VCaP (cell line): ENCODE data around the gene MYO7B.

Experiments used
- H3K27ac ChIP-seq: fragments of 450-650 bp; 2 replicates; pipeline ENCODE4 v1.5.1; 2017
- TF ChIP-seq, protein P1 (sequence below): fragments of 450-650 bp; conservative IDR thresholded peaks from 2 replicates; pipeline ENCODE4 v1.5.1; 2017; ENCODE audit warnings: mild to moderate bottlenecking, moderate library complexity

The MYO7B gene

DNA sequence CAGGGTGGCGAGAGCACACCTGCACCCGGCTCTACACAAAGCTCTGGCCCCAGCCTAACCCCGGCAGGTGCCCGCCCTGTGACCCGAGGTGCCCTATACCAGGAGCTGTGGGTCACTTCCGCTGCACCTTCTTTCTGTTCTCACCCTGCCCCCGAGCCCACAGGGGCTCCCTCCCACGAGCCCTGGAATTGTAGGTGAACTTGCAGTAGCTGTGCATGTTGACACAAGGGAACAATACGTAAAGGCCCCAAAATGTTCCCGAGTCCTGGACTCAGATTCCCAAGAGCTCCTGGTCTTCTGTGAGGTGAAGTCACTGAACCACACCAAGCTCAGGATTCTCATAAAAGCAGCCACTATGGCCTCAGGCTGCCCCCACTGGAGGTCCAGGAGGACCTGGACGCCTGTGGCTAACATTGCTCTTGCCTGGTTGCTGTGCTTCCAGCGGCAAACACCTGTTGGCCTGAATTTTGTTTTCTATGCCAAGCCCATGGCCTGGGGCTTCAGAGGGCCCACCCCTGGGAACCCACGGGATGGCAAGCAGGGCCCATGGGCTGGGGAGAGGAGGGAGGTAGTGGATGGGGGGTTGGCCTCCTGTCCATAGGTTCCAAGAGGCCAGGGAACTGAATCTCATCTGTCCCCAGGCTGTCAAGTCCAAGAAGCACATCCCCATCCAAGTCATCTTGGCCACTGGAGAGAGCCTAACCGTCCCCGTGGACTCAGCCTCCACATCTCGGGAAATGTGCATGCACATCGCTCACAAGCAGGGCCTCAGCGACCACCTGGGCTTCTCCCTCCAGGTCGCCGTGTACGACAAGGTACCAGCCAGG, 87.3 kb downstream of the MYO7B start:
- TF ChIP-seq, protein P1, sequence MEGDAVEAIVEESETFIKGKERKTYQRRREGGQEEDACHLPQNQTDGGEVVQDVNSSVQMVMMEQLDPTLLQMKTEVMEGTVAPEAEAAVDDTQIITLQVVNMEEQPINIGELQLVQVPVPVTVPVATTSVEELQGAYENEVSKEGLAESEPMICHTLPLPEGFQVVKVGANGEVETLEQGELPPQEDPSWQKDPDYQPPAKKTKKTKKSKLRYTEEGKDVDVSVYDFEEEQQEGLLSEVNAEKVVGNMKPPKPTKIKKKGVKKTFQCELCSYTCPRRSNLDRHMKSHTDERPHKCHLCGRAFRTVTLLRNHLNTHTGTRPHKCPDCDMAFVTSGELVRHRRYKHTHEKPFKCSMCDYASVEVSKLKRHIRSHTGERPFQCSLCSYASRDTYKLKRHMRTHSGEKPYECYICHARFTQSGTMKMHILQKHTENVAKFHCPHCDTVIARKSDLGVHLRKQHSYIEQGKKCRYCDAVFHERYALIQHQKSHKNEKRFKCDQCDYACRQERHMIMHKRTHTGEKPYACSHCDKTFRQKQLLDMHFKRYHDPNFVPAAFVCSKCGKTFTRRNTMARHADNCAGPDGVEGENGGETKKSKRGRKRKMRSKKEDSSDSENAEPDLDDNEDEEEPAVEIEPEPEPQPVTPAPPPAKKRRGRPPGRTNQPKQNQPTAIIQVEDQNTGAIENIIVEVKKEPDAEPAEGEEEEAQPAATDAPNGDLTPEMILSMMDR: no peak
- no peak overlapping the region for H3K27ac ChIP-seq

DNA sequence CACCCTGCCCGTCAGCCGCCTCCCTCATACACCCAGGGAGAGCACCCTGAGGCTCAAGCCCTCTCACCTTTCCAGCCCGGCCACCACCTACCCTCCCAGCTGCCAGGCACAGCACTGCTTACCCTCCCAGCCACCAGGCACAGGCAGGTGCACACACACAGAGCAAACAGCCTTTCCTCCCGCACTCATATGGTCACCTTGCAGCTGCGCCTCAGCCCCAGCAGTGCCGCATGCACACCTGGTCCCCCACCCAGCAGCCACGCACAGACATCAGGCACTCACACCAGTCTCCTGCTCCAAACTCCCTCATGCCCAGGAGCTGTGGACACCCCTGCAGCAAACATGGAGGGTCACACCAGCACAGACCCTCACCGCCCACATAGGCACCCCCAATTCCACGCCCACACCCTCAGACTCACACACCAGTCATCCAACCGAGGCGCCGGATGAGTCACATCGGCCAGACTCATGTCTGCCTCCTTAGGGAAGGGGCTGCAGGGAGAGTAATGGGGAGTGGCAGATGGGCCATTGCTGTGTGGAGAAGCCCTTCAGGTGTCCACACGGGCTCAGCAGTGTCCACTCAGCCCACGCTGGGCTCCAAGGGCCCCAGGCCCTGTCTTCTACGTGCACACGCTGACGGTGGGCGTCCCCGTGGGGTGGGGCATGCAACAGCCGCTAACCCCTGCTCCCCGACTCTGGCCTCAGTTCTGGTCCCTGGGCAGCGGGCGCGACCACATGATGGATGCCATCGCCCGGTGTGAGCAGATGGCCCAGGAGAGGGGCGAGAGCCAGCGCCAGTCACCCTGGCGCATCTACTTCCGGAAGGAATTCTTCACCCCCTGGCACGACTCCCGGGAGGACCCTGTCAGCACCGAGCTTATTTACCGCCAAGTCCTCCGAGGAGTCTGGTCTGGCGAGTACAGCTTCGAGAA, 88.2 kb downstream of the MYO7B start:
- no peak overlapping the region for H3K27ac ChIP-seq
- TF ChIP-seq, protein P1: no peak

DNA sequence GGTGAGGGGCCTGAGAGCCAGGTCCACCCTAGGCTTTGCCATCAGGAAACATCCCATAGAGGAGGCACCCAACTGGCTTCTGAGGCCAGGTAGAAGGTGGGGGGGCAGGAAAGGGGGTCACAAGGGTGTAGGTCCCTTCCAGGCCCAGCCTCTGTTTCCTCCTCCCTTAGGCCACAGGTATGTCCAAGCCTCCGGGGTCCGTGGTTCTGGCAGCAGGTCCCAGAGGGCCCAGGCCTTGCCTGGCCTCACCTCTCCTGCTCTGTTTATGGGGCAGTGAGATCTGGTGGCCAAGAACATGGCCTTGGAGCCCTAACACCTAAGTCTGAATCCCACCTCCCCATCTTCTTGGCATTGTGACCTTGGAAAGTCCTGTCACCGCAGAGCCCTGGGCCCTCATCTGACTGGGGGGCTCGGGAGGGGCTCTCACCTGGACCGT, 88.9 kb downstream of the MYO7B start:
- TF ChIP-seq, protein P1: no peak
- no peak overlapping the region for H3K27ac ChIP-seq

DNA sequence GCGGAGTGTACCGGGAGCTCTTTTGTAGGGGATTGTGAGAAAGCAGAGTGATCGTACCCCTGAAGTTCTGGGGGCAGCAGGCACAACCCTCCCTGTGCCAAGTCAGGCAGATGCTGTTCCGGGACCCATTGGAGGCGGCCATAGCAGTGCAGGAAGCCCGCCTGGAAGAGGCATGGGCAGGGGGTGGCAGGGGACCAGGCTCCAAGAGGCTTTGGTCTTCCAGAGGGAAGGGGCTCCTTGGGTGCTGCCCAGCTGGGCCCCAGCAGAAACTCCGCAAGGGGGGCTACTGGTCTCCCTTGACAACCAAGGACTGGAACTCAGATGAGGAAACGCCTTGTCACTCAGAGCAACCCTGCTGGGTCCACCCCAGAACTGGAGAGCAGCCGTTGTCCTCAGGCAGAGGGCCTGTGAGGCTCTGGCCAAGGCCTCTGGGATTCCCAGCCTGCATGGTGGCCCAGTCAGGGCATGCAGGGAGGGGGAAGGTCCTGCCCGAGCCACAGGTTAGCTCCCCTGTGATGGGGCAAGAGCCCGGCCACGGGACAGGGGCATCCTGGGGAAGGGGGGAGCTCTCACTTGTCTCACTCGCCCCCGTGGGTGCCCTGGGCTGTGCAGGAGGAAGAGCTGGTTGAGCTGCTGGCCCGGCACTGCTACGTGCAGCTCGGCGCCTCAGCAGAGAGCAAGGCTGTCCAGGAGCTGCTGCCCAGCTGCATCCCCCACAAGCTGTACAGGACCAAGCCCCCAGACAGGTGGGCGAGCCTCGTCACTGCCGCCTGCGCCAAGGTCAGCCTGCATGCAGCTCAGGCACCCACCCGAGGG, 89.5 kb downstream of the MYO7B start:
- H3K27ac ChIP-seq: no peak overlapping the region

DNA sequence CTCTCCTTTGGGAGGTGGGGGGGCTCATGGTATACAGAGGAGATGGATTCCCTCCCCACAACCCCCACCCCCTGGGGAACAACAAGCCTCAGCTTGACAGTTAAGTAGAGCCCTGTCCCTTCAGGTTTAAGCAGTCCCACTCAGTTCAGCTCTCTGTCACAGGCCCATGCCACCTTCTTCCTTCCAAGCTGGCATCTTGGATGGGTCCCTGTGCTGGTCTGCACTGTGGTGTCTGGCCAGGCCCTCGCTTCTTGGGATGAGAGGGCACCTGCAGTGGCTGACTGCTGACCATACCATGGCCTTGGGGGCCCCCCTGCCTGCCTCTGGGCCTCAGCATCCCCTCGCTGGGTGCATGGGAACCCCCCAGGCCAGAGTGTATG, 90.1 kb downstream of the MYO7B start:
- TF ChIP-seq, protein P1: no peak
- no peak overlapping the region for H3K27ac ChIP-seq

More for the DNA sequence above, 89.5 kb downstream of the MYO7B start:
- TF ChIP-seq, protein P1: no peak

DNA sequence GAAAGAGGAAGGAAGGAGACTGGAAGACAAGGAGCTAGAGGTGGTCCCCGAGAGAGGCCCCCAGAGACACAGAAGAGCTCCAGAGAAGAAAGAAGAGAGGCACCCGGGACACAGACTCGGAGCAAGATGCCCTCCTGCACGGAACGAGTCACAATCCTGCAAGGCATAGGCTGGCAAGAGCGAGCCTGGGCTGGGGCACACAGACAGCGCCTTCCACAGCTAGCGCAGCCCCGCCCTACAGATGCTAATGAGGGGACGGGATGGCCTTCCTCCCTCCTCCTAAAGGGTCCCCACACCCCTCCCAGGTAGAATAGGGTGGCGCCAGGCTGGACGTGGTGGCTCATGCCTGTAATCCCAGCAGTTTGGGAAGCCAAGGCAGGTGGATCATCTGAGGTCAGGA, 90.7 kb downstream of the MYO7B start:
- H3K27ac ChIP-seq: no peak overlapping the region
- TF ChIP-seq, protein P1: no peak
